IPS-NIHi11 (cell line): ENCODE results near the gene CD244.
"Not testable (repeated sequence)": the region's sequence is repeated elsewhere in the genome, so short reads cannot be mapped to it uniquely, and the experiment has no call there.

ENCODE experiments used
- DNase-seq: peaks from one replicate; pipeline ENCODE4 v3.0.0; 2012; ENCODE audit warnings: mixed read lengths, low spot score

The CD244 gene

DNA sequence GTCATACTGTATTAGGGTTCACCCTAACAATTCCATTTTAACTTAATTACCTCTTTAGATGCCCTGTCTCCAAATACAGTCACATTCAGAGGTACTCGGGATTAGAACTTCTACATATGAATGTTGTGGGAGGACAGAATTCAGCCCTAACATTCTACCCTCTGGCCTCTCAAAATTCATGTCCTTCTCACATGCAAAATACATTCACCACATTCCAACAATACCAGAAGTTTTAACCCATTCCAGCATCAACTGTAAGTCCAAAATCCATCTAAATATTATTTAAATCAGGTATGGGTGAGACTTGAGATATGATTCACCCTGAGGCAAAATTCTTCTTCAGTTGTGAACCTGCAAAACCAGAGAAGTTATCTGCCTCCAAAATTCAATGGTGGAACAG is 52.2 kb downstream of the CD244 start:
- DNase-seq: no peak

DNA sequence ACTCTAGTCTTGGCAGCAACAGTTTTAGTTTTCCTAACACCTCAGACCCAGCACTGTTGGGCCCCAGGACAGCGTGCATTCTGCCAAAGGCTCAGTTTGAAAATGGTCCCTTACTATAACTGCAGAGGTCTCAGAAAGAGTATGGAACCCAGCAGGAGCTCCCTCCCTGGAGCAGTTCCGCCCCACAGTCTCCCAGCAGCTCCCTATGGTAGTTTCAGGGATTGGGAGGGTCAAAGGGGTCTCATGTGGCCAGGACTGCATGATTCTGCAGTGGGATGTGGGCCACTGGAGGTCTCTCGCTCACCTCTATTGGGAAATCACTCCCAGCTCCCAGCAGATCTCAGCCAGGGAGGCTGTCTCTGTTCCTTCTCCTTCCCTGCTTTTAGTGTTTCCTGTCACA is 54.4 kb downstream of the CD244 start:
- DNase-seq: no peak

DNA sequence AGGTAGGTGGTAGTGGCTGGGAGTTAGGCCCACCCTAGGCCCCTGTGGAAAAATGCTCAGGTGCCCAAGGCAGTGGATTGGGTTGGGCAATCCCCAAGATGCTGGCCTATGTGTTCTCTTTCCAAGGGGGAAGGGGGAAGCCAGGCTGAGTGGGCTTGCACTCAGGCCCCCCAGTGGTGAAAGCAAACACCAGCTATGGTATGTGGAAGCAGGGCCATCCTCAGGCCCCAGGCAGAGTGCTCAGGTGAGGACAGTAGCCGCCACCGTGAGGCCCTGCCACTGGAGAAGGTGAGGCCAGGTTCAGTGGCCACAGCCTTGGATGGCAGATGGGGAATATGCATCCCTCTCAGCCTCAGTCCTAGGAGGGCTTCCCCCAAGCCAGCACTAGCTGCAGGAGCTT is 54.9 kb downstream of the CD244 start:
- no peak for DNase-seq

DNA sequence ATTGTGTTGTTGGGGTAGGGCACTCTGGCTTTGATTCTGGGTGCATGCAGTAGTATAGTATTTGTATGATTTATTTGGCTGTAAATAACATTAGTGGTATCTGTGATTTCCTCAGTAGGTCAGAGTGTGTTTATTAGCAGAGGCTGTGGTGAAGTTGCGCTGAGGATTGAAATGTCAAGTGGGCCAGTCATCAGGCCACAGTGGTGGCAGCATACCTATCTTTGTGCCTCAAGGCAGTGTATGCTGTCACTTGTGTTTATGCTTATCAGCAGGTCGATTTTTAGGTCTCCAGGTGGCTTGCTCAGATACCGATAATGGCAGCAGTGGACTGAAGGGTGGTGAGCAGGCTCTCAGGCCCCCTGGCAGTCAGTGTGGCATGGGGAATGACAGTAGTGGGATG is 55.4 kb downstream of the CD244 start:
- no peak for DNase-seq

DNA sequence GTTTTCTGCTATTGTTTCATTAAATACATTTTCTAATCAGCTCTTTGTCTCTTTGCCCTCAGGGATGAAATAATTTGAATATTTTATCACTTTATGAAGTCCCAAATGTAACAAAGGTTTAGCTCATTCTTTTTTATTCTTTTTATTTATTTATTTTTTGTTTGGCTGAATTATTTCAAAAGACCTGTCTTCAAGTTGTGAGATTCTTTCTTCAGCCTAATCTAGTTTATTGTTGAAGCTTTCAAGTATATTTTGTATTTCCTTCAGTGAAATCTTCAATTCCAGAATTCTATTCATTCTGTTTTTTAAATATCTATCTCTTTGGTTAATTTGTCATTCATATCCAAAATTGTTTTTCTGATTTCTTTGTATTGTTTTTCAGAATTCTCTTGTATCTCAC is 55.9 kb downstream of the CD244 start:
- DNase-seq: no peak

DNA sequence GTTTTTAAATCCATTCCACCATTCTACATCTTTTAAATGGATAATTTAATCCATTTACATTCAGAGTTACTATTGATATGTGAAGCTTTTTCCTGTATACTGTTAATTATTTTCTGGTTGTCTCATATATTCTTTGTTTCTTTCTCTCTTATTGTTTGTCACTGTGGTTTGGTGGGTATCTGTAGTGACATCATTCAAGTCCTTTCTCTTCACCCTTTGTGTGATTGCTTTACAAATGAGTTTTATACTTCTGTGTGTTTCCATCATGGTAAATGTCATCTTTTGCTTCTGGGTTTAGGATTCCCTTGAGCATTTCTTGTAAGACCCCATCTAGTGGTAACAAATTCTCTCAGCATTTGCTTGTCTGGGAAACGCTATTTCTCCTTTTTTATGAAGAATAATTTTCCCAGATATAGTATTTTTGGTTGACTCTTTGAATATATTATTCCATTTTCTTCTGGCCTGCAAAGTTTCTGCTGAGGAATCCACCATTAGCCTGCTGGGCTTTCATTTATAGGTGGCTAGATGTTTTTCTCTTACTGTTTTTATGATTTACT is 56.5 kb downstream of the CD244 start:
- no peak for DNase-seq

DNA sequence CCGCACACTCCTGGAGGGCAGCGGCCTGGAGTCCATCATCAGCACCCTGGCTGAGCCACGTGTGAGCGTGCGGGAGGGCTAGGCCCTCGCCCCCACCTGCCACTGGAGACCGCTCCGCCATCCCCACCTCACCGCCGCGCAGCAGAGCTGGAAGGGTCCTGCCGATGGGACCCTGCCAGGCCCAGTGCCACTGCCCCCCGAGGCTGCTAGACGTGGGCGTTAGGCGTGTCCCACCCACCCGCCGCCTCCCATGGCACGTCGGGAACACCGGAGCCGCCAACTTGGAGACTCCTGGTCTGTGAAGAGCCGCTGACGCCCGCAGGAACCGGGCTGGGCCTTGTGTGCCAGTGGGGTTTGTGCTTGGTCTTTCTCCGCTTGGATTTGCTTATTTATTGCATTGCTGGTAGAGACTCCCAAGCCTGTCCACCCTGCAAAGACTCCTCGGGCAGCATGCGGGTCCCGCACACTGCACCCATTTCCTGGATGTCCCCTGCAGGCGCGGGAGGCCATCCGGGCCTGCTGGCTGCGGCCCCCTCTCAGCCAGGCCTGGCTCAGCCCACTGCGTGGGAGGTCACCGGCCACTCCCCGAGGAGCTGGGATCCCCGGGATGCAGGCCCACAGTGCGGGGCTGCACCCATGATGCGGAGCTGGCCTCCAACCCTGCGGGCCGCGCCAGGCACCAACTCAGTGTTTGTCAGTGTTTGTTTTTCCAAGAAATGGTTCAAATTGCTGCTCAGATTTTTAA is 60.7 kb downstream of the CD244 start:
- DNase-seq: peak; percentile 7

DNA sequence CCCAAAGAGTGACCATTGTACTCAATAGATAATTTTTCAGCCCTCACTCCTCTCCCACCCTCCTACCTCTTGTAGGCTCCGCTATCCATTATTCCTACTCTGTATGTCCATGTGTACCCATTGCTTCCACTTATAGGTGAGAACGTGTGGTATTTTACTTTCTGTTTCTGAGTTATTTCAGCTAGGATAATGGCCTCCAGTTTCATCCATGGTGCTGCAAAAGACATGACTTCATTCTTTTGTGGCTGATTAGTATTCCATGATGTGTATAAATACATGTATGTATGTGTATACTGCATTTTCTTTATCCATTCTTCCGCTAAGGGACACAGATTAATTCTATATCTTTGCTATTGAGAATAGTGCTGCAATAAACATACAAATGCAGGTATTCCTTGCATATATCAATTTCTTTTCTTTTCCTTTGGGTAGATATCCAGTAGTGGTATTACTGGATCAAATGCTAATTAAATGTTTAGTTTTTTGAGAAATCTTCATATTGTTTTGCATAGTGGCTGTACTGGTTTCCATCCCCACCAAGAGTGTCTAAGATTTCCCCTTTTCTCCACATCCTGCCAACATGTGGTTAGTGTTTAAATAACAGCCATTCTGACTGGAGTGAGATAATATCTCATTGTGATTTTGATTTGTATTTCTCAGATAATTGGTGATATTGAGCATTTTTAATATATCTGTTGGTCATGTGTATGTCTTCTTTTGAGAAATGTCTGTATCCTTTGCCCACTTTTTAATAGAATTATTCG is 61.9 kb downstream of the CD244 start:
- DNase-seq: no peak

DNA sequence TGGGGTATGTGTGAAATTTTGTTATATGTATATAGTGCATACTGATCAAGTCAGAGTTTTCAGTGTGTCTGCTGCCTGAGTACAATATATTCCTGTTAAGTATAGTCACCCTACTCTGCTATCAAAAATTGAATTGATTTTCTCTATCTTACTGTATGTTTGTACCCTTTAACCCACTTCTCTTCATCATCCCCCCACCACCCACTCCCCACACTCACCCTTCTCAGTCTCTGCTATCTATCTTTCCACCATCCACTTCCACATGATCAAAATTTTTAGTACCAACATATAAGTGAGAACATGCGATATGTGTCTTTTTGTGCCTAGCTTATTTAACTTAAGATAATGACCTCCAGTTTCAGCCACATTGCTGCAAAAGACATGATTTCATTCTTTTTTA is 62.5 kb downstream of the CD244 start:
- DNase-seq: no peak

DNA sequence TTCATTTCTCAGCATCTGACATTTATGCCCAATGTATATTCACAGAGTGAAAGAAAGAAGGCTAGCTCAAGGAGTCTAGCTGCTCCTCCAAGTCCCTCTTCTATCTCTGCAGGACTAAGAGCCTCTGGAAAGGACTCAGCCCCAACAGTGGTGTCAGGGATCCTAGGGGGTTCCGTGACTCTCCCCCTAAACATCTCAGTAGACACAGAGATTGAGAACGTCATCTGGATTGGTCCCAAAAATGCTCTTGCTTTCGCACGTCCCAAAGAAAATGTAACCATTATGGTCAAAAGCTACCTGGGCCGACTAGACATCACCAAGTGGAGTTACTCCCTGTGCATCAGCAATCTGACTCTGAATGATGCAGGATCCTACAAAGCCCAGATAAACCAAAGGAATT is 63.0 kb downstream of the CD244 start:
- no peak for DNase-seq

DNA sequence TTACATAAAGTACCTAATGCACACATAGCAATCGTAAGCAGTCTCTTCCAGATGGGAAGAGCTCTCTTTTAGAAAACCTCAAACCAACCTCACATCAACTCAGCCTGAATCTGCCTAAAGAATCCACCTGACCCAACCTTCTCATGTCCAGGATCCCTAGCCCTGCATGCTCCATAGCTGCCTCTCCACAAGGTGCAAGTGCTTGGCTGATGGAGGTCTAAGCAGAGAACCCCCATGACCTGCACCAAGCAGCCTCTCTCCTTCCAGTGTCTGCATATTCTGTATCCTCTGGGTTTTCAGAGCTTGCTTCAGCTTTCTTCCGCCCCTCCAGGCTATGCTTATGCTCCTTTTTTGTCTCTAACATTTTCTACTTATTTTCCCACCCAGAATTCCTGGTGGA is 64.2 kb downstream of the CD244 start:
- no peak for DNase-seq

DNA sequence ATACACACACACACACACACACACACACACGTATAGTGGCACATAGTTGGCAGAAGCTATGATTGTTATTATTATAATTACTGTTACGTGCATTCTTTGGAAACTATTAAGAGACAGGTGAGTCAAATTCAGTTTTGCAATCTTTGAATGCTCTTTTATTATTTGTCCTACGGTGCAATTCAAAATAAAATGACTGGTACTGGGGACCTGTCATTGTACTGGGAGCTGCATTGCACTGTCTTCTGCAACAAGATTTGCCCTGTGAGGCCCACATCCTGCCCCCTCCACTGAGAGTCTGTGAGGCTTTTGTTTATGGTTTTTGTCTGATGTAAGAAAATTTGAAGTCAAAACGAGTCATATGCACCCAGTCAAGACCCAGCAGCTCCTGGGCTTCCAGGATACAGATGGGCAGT is 64.8 kb downstream of the CD244 start:
- DNase-seq: no peak

DNA sequence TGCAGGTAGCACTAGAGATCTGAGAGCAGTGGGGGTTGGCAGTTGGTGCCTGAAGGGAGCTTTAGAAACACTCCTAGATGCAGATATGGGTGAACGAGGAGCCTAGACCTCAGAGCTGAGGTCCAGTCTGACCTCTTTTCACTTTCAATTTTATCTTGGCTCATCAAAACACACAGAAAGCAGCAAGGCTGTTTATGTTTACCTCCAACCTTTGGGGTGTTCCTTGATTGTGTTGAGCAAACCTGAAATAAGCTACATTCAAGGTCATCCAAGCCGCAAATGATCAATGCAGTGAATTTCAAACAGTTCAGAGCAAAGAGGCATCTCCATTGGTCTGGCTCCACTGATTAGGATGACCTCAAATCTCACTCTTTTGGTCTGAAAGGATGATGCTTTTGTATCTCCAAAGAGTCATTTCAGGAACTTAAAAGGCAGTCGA is 65.4 kb downstream of the CD244 start:
- DNase-seq: no peak

DNA sequence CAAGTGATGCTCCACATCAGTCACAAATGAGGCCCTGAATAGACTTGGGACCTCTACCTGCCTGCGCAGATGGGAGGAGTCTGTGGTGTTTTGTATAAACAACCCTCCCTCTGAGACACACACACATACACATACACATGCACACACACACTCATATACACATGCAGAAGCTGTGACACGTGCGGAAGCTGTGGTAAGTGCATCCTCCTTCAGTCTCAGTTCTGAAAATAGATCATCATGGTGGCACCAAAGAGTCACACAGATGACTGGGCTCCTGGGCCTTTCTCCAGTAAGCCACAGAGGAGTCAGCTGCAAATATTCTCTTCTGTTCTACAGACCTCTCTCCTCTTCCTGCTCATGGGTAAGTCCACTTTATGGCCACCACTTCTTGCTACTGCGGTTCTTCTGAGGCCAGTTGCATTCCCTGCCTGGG is 66.7 kb downstream of the CD244 start, which contains the start of gene LY9:
LY9 (plus strand) TSS at position 224 of the 433 bp plus-strand sequence; CDS start at position 238, 14 bp downstream.
- DNase-seq: no peak

DNA sequence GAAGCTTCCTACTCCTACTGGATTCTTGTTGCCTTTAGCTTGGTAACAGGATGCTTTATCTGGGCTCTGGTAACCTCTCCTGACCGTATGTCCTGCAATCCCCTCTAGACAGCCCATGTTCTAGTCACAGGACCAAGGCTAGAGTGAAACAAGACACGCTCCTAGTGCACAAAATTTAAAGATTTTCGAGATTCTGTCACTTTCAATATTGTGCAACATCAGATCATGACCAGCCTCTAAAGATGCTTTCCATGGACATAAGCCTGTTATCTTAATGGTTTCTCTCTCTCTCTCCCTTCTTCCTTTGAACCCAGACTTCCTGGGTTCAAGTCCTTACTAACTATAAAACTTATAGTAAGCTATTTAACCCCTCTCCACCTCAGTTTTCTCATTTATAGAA is 68.3 kb downstream of the CD244 start:
- DNase-seq: no peak

DNA sequence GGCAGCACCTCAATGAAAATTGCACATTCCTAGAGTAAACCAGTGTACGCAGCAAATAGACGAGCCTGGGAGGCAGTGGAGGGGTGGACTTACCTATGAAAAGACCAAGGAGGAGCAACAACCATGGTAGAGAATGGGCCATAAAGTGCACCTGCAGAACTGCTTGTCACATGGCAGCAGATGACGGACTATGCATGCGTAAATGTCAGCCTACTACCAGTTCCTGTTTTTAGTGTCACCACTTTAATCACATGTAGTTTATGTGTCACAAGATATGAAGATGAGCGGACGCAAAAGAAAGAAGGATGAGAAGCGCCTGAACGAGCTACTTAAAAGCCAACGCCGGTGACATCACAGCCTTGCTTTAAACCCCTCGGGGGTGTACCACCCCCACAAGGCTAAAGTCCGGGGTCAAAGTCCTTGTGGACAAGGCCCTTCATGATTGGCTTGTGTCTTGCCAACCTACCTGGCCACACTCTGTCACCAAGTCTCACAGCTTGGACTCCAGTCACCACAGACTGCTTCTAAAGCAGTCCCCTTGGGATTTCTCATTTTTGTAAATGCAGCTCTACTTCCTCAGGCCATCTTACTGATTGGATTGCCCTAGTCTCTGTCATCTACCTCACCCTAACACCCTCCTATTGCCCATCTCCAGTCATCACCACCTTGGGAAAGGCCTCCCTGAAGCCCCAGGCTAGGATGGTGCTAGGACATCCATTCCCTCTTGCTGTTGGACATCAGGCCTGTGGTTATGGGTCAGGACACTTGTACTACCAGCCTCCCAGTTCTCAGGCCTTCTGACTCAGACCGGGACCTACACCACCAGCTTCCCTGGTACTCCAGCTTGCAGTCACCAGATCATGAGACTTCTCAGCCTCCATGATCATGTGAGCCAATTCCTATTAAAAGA is 72.7 kb downstream of the CD244 start:
- no peak for DNase-seq

DNA sequence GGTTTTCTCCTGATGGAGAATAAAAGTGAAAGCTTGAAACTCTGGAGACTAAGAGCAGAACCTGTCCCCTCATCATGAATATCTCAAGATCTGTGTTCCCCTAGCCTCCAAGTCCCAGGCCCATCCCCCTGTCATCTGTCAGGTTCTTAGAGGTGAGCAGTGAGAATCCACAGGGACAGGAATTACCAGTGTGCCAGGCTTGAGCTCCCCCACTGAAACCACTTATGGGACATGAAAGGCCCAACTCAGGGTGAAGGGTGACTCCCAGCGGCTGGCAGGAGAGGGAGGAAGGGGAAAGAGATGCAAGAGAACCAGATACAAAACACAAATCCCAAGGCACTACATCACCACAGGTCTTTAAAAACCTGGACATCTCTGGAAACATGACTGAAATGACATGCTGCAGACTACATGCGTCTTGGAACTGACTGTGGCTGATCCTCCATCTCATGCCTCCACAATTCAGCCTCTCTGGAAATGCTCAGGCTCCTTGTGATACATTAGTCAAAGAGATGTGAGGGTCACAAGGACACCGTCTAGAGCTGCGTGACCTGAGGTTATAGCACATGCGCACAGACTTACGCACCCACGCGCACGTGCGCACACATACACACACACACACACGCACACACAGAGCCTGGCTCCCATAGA is 73.5 kb downstream of the CD244 start:
- no peak for DNase-seq

DNA sequence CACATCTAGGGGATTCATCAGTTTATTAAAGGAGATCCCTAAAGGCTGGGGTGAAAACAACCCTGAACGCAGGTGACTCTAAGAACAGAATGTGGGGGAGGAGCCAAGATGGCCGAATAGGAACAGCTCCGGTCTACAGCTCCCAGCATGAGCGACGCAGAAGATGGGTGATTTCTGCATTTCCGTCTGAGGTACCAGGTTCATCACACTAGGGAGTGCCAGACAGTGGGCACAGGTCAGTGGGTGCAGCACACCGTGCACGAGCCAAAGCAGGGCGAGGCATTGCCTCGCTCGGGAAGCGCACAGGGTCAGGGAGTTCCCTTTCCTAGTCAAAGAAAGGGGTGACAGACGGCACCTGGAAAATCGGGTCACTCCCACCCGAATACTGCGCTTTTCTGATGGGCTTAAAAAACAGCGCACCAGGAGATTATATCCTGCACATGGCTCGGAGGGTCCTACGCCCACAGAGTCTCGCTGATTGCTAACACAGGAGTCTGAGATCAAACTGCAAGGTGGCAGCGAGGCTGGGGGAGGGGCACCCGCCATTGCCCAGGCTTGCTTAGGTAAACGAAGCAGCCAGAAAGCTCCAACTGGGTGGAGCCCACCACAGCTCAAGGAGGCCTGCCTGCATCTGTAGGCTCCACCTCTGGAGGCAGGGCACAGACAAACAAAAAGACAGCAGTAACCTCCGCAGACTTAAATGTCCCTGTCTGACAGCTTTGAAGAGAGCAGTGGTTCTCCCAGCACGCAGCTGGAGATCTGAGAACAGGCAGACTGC is 79.5 kb downstream of the CD244 start:
- not testable (repeated sequence) for DNase-seq

DNA sequence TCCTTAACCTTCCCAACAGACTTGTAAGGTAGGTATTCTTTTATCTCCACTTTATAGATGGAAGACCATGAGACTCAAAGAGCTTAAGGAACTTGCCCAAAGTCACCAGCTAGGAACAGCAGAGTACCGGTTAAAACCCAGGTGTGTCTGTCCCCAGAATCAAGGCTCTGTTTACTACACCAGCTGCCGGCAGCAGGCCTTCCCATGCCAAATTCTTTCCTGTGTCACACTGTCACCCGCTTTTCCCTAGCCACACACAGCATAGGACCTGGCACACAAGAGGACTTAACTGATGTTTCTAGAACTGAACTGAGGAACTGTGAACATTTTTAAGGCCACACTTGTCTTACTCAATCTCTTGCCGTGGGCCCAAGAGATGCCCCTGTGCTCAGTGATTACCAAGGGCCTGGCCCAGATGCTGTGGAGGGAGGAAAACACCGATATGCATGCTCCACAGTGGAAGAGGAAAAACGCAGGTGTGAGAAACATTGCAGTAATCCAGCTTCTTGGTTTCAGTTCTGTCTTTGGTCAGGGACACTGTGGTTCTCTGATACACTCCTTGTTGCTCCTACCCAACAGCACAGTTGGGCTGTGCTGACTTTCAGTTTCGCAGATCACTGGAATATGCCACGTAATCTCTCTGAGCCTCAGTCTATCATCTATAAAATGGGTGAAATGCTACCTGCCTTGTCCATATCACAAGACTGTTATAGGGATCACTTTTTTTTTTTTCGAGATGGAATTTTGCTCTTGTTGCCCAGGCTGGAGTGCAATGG is 80.6 kb downstream of the CD244 start:
- no peak for DNase-seq

DNA sequence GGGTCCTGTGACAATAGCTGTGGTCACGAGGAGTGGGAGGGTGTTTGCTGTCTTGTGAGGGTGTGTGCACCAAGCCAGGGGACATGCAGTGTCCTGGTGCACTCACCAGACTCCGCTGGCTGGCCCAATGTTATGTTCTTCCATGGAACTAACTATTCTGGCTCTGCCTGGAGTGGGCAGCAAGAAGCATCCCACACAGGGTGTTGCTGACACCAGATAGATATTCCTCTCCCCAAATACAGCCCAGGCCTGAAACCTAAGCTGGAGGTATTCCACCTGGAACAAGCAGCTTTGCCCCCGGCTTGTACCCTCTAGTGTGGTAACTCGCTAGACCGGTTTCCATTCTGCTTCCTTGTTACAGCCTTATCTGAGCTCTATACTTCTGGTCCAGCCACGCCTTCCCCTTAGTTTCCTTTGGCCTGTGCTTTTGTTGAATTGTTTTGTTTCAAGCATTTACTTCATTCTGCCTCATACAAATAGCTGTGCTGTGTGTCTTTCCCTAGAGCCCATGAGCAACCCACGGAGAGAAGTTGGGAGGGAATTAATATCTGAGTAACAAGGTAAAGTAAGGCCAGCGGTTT is 81.4 kb downstream of the CD244 start:
- DNase-seq: peak; percentile 19
